HG03196 (cell line): ENCODE measurements around the gene KMT5B.

Source experiments
- ATAC-seq: cut with Tn5 transposase; IDR thresholded peaks from one replicate; pipeline ENCODE4 v1.9.1; 2021; ENCODE audit not compliant: unreplicated experiment

The KMT5B gene

DNA sequence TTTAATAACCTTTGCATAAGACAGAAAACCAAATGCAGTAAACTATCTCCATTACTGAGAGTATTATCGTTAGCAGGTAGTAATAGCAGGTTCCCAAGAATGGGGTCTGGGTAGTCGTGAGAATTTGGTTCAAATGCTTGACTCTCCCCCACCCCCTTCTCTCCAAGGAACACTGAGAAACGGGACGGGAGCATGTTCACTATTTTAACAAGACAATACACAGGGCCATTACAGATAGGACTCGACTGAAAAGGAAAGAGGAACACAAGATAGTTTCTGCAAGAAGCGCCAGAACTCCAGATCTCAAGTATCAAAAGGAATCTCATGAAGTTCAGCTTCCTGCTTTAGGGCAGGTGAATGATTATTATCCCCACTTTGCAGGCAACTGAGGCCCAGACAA lies 27.0 kb downstream of the KMT5B start:
- ATAC-seq: no peak

DNA sequence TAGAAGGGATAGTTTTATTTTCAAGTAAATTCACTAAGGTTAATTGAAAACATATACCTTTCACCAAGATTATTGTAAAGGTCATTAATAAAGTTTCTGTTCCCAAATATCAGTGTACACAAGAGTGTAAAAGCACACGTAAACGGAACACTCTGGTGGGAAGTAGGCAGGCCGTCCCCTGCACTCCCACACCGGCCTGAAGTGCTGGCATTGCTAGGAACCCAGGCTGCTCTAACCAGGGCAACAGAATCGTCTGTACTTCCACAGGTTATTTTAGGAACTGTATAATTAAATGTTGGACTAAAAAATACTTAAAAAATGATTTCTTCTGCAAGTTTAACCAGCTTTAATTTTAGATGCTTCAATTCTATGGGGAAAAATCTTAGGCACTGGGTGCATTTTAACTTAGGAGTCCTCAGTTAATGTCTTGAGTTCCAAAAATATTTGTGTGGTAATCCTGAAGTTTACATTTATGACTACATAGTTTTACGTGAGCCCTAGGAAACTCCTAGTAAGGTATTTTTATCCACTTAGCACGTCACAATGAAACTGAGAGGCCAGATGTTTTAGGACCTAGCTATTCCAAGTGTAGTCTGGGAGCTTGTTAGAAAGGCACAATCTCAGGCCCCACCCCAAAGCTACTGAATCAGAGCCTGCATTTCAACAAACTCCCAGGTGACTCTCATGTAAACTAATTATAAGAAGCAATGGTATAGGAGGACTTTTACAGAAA lies 31.2 kb downstream of the KMT5B start:
- no peak for ATAC-seq

DNA sequence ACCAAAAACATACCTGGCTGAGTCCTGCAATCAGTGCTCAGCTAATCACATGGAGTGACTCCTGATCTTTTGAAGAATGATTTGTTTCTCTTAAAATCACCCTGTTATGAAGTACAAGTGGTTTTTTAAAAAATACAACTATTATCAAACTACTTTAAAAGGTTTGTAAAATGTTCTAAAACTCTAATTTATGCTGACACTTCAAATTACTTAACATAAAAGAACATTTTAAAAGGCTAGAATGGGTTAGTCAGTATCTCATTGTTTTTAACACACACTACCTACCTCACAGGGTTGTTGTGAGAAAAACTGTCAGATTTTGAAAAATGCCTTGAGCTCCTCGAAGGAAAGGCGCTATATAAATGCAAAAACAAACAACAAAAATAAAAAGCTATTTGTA lies 33.2 kb downstream of the KMT5B start:
- no peak for ATAC-seq

DNA sequence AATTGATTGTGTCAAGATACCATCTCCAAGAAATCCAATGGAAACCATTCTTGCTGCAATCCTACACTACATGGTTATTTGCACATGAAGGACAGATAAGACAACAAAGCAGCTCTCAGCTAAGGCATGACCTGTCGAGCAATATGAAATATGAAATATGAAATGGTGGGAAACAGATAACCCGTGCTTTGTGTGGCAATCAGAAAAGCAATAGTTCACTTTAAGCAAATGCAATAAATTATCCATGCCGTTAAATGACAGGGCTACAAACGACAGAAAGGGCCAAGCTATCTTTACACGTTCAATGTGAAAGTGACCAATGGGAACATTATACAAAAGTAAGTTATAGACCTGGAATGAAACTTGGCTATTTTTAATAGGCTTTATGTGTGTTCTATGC lies 35.2 kb downstream of the KMT5B start:
- ATAC-seq: no peak

DNA sequence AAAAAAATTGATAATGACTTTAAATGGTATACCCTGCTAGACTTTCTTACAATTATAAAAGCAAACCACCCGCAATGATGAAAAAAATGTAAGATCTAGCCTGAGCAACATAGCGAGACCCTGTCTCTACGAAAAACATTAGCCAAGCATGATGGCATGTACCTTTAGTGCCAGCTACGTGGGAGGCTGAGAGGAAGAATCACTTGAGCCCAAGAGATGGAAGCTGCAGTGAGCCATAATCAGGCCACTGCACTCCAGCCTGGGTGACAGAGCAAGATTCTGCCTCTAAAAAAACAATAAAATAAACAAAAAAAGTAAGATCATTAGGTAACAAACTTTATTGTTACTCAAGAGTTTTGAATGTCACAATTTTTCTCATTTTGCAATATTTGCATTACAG lies 39.2 kb downstream of the KMT5B start:
- no peak for ATAC-seq

DNA sequence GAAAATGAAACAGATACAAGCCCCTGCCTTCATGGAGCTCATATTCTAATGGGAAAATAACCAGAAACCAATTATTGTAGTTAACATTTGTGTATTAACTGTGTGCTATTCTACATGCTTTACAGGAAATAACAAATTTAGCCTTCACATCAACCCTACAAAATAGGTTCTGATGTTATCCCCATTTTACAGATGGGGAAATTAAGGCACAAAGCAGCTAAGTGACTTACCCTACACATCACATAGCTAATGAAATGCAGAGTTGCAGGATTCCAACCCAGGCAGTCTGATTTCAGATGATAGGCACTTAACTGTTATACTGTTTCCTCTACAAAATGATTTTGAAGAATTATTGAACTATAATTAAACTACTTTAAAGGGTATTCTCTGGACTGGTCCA lies 43.7 kb downstream of the KMT5B start:
- ATAC-seq: no peak

DNA sequence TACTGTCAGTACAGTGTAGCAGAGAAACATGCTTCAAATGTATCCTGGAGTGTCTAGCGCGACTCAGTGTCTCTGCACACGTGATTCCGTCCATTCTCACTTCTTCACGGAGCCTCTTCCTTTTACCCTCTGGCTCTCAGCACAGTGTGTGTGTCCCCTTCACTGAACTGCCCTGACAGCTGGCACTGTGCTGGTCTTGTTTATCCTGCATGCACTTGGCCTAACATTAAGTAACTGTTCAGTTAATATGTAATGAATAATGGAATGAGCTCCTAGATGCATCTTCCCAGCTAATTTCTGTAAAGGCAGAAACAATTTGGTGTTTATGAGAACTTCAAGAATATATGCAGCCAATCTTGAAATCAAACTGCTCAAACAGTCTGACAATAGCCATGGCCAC lies 44.4 kb downstream of the KMT5B start:
- no peak for ATAC-seq

DNA sequence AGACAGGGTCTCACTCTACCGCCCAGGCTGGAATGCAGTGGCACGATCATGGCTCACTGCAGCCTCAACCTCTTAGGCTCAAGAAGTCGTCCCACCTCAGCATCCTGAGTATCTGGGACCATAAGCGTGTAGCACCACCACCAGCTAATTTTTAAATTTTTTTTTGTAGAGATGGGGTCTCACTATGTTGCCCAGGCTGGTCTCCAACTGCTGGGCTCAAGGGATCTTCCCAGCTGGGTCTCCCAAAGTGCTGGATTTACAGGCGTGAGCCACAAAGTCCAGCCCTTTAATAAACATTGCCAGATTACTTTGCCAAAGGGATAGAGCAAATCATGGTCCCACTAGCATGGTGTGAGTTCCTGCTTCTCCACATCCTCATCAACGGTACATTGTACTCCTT lies 45.6 kb downstream of the KMT5B start:
- no peak for ATAC-seq

DNA sequence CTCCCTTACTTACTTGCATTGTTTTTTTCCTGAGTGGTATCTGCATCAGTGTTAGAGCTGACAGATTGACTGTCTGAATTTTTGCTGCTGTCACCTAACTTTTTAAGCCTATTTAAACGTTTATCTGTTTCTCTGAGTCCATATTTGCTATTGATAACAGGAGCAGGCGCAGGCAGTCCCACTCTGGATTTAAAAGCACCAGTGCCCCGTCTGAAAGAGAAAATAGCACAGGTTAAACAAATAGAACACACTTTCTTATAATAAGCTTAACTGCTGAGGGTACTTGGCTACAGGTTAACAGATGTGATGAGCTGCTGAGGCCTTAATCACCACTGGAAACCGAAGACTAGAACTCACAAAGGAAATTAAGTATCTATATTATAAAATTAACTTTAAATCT lies 46.1 kb downstream of the KMT5B start:
- ATAC-seq: no peak

DNA sequence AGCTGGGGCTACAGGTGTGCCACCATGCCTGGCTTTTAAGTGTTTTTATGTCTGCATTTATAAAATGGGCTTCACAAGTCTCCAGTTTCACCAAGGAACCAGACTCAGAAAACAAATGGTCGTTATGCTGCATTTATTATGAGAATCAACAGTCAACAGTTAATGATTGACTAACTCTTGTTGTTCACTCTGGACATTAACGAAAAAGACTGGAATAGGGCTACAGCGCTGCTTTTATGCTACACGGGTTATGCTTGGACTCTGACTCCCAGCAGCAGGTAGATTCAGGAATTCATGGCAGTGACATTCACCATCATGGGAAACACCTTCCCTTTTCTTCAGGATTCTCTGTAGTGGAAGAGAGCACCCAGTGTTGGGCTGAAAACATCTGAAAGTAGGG lies 47.5 kb downstream of the KMT5B start:
- no peak for ATAC-seq

DNA sequence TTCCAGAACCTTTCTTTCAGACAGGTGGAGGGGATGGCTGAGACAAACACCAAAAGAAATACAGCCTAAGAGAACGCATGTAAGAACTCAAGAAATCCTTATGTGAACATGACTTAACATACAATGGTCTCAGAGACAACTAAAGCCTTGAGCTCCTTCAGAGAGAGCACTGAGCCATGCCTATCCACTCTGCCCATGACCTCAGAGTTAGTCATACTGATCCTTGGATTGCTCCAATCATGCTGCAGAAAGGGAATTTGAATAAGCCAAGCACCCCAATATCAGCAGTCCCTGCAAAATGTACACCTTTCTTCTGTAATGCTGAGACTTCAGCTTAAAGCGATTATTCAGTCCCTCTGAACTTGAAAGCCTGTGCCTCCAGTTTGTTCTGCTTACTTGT lies 48.7 kb downstream of the KMT5B start:
- ATAC-seq: no peak

DNA sequence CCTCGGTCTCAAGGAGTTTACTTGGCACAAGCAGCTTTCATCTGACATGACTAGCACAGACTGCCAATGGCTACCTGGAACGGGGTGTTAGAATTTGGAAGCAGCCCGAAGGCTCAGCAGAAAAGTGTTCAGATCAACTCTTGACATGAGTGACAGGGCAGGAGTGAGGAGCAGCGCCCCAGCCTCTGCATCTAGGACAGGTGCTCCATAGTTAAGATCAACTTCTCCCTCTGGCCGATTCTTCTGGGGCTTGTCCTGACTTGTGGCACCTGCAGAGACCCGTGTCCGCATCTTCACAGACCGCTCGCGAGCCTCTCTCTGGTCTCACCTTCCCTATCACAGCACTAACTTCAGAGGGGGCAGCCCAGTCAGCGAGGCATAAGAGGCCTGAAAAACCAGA lies 49.4 kb downstream of the KMT5B start:
- no peak for ATAC-seq

DNA sequence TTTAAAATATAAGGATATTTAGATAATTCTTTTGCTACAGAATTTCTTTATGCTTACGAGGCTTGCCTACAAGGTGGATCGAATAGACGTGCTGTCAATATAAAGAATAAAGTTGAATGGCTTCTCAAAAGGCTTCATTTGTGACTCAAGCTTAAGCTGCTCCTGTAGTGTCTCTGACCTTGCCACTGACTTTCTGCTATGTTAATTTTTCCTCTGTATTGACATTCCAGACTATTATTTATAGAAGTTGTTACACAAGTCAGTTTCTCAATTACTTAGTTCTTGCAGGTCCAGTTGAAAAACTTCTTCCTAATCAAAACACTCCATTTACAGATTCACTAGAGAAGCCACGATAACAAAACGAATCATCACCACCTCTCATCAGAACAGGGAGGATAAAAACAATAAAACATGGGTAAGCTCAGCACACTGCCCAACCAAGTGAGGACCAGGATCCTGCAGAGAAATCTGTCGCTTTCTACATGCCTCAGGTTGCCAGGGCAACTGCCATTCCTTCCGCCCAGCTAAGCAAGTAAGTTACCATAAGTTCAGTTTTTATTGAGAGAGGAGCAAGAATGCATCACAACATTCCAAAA lies 52.9 kb downstream of the KMT5B start:
- ATAC-seq: no peak

DNA sequence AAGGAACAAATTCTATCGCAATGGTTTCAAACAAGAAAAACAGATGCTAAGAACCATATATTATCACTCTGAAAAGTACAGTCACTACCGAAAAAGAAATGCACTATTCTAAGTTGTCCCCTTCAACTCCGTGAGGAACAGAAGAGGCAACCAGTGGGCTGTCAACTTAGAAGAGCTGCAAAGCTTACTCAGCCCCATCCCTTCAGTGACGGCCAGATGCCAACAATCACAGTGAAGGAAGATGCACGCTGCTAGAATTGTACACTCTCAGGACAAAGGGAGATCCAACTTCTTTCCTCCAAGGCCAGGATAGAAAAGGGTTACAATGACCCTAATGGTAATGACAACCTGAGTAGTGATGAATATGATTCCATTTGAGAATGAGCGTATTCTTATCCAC lies 53.4 kb downstream of the KMT5B start:
- ATAC-seq: no peak

DNA sequence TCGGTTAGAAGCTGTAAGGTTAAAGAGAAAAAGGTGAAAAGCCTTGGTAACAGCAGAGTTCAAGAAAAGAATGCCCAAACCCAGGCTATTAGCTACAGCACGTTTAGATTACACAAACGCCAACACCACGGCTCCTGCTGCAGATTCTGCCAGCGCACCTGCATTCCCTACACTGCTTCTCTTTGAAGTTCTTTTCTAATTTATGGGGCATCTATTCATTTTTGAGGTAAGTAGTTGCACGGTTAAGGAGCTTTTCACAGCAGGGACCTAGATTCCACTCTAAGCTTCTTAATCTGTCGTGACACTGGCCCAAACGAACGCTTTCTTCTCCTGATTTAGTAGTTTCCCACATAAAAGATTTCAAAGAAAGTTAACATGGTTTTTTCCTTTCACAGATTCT lies 53.9 kb downstream of the KMT5B start:
- no peak for ATAC-seq

DNA sequence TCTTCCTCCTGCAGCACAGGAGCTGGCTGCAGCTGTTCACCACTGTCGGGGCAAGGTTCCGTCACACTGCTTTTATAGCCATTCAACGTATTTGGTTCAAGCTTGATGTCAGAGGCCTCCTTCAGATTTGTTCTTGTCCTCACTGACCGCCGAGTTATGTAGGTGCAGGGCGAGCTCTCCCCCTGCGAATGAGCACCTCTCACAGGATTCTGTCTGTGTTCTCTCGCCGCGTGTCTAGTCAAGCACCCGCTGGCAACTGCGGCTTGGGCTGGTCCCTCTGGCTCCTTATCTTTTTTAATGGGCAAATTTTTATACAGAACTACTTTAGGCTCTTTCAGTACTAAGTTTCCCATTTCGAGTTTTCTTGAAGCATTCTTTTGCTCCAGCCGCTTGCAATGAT lies 54.5 kb downstream of the KMT5B start:
- ATAC-seq: no peak

DNA sequence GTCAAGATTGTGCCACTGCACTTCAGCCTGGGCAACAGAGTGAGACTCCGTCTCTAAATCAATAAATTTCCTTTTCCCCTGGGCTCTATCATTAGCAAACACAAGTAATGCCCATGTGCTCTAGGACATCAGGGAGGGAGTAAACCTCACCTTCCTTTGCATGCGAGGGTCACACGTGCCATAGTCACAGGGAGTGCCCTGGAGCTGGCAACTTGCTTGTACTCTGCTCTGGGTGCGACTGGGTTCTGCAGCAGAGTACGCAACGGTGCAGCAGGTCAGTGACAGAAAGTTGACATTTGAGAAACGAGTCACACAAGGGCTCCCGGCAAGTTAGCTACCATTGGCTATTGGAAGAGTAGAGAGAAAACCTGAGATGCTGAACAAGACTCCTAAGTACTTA lies 59.4 kb downstream of the KMT5B start:
- ATAC-seq: no peak

DNA sequence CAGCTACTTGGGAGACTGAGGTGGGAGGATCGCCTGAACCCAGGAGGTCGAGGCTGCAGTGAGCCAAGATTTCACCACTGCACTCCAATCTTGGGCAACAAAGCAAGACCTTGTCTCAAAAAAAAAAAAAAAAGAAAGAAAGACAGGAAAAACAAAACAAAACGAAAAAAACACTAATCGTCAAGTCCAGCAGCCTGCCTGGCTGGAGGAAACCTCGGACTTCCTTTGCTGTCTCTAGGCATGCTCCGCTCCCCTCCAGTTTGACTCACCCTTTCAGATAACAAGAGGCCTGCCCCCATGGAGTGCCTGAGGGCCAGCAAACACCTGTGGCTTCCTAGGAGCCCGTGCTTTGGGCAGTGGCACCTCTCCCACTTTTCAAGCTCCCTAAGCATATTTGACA lies 63.1 kb downstream of the KMT5B start:
- no peak for ATAC-seq

DNA sequence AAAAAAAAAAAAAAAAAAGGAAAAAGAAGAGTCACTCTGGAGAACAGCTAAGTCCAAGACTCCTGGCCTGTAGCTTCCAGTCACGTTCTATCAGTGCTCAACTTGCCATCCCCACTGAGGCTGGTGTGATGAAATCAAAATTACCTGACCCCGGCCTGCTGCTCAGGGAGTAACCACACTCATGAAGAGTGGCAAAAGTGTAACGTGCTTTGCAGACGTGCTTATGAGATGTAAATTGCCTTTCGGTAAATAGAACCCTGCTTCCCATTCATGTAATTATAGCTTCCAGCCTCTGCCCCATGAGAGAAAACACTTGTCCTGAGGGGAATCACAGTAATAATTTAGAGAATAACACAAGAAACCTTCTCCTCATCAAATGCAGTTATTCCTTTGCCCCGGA lies 63.7 kb downstream of the KMT5B start:
- no peak for ATAC-seq

DNA sequence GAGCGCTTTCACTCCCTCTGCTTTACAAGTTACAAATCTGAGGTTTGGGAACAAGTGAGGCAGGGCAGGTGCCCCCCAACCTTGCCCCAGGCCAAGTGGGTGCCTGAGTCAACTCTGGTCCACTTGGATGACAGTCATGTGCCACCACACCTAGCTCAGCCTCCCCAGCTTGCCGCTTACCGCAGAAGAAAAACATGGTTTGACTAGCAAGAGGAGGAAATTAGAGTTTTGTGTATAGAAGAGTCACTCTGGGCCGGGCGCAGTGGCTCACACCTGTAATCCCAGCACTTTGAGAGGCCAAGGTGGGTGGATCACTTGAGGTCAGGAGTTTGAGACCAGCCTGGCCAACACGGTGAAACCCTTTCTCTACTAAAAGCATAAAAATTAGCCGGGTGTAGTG lies 64.2 kb downstream of the KMT5B start:
- ATAC-seq: no peak

DNA sequence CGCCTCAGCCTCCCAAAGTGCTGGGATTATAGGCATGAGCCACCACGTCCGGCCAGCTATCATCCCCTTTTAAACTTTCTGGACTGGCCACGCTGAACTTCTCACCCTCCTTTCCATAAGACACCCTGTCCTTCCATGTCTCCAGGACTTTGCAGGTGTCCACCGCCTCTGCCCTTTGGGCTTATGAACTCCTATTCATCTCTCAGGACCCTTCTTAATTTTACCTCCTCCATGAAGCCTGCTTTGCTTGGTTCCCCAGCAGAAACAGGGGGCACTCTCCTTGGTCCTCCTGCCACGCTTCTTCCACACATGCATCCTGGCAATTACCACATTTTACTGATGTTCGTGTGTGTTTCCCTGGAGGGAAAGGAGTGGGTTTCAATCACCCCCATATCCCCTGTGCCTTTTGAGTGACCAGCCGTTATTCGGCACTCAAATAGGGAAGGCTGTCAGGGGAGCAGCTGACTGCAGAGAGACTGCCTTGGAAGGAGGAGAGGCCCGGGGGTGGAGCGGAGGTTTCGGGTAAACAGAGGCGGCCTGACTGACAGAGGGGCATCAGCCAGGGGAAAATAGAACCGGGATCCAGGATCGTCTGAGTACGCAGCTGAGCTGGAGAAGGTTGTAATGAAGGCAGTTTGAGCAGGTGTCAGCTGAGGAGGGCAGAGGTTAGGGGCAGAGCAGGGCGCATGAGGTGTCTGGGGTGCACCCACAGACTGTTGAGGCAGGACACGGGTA lies 64.9 kb downstream of the KMT5B start:
- ATAC-seq: no peak

DNA sequence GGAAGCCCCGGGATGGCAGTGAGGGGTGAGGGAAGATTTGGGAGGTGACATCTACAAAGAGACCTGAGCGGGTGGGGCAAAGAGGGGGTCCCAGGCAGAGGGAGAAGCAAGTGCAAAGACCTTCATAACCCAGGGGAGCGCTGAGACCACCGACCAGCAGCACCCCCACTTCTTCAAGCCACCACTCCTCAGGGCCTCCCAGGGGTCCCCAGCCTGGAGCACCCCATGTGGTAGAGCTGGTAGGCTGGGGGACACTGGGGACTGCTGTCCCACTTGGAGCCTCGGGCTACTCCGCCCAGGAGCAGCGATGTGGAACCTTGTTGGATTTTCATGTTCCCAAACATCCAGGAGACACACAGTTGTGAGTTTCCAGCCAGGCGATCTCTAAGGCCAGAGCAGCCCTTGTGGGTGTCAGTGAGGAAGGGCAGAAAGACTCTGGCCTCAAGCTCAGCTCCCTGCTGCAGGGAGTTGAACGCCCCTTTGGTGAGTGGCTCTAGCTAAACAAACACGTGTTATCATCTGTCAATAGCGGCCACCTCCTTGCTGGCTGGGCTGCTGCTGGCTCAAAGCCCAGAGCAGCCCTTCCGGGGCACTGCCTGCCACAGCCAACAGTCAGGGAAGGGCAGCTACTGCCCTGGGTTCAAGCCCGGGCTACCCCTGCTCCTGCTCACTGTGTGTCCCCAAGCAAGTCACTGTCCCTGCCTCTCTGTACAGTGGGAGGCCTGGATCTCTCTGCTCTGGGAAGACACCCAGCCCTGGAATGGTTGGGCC lies 66.2 kb downstream of the KMT5B start:
- ATAC-seq: no peak
